Nephron progenitor cell (in vitro differentiated cells): Measurements from ENCODE around the gene PXN.

Source experiments
- DNase-seq: peaks from one replicate; pipeline ENCODE4 v3.0.0; 2021
- H3K27ac Mint-ChIP-seq: 2 replicates; pipeline ENCODE4 v1.8.0; 2021; ENCODE audit warnings: mild to moderate bottlenecking, moderate library complexity, mixed read lengths
- H3K27me3 Mint-ChIP-seq: 2 replicates; pipeline ENCODE4 v1.8.0; 2021; ENCODE audit warnings: mild to moderate bottlenecking, low read depth, mixed read lengths; ENCODE audit not compliant: poor library complexity
- H3K36me3 Mint-ChIP-seq: 2 replicates; pipeline ENCODE4 v1.8.0; 2021; ENCODE audit warnings: low read depth, mixed read lengths
- H3K4me1 Mint-ChIP-seq: 2 replicates; pipeline ENCODE4 v1.8.0; 2021; ENCODE audit warnings: mixed read lengths
- H3K4me3 Mint-ChIP-seq: 2 replicates; pipeline ENCODE4 v1.8.0; 2021; ENCODE audit warnings: mild to moderate bottlenecking, moderate library complexity, mixed read lengths
- H3K9me3 Mint-ChIP-seq: 2 replicates; pipeline ENCODE4 v1.8.0; 2021; ENCODE audit warnings: mild to moderate bottlenecking, moderate library complexity, mixed read lengths
- CTCF ChIP-seq: fragments of 200-600 bp; sonication (generic); IDR thresholded peaks from 2 replicates; pipeline ENCODE4 v1.5.0; 2021; ENCODE audit warnings: antibody characterized with exemption

The PXN gene

DNA sequence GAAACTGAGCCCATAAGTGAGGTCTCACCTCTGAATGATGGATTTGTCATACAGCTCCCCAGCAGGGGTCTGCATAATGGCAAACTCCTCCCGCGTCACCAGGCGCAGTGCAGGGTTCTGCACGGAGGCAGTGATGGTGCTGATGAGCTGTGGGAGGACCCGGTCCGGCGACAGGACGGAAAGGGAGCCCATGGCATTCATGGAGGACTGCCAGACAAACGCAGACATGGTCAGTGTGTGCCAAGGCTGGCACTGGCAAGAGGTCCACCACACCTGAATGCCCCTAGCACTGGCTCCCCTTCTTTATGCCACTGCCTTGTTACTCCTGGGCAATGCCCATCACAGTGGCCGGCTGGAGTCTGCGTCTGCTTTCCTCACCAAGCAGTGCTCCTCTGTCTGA, 103.7 kb downstream of the PXN start:
- H3K9me3 Mint-ChIP-seq: no peaks in the 10 kb centered on the region
- no peak overlapping the region for H3K27ac Mint-ChIP-seq

More for the DNA sequence above, 103.7 kb downstream of the PXN start:
- no peak overlapping the region for H3K4me3 Mint-ChIP-seq
- no peaks in the 10 kb centered on the region for H3K27me3 Mint-ChIP-seq
- no peaks in the 10 kb centered on the region for H3K4me1 Mint-ChIP-seq
- no peak for TF ChIP-seq CTCF
- DNase-seq: no peak
- H3K36me3 Mint-ChIP-seq: peaks cover 66% of the 10 kb centered on the region
